ENCODE measurements around the gene FFAR4. TPM values are rescaled to one million over a fixed set of nuclear protein-coding genes. Genes with fewer than 3 reads are reported as not detected.

The FFAR4 gene
- total and polyA plus RNA-seq, 4 donors, result 0.14 to 0.28 (median 0.19) TPM

DNA sequence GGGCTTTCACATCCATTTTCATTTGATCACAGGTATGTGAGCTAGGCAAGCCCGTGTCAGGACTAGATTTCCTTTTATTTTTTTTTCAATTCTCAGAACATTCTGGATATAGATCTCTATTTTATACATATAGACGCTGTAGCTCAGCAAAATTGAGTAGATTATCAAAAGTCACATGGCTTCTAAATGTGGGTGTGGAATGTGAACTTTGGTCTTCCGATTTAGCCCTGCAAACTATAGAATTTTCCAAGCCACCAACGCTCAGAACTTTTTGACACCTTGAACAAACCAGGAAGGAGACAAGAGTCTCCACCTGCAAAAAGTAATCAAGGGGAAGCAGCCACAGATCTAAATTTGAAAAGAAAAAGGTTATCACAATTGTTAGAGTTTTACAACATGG lies 15.9 kb upstream of the FFAR4 start:
- 84% methylated on average over 4 of the region's 4 CpGs for WGBS
- Histone ChIP-seq H3K9ac (ENCODE audit: low read depth in 1 of 2, low read length in 2 of 2) (no peak overlapping the region), H3K27me3 (ENCODE audit: control insufficient read depth in 4 of 4, insufficient read depth in 4 of 4, low read length in 3 of 4) (no peaks in the 10 kb centered on the region), H3K36me3 (ENCODE audit: control insufficient read depth in 4 of 4, insufficient read depth in 3 of 4, low read depth in 1 of 4, low read length in 3 of 4) (no peaks in the 10 kb centered on the region), H3K9me3 (ENCODE audit: control insufficient read depth in 4 of 4, low read length in 3 of 4) (no peaks in the 10 kb centered on the region), H3K27ac (ENCODE audit: low read depth in 1 of 2, low read length in 2 of 2) (no peak overlapping the region), H3K4me1 (ENCODE audit: control insufficient read depth in 4 of 4, insufficient read depth in 4 of 4, low read length in 3 of 4) (peaks cover 0 to 2% (median 0%) of the 10 kb centered on the region in 4 donors), H3K4me3 (ENCODE audit: low read depth in 1 of 3, low read length in 3 of 3) (no peak overlapping the region)
- TF ChIP-seq TAF1 (conservative IDR thresholded peaks at IDR 0.05), result no peak
- TF ChIP-seq FOXA2 (IDR thresholded peaks at IDR 0.05), result no peak
- no peak for TF ChIP-seq HNF4A (conservative IDR thresholded peaks at IDR 0.05)
- no peak for TF ChIP-seq FOXA1 (IDR thresholded peaks at IDR 0.05)
- TF ChIP-seq EGR1 (IDR thresholded peaks at IDR 0.05; ENCODE audit: low read depth in 2 of 2), result no peak
- TF ChIP-seq, protein P1, sequence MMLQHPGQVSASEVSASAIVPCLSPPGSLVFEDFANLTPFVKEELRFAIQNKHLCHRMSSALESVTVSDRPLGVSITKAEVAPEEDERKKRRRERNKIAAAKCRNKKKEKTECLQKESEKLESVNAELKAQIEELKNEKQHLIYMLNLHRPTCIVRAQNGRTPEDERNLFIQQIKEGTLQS (IDR thresholded peaks at IDR 0.05), result no peak
- no peak for TF ChIP-seq RAD21 (IDR thresholded peaks at IDR 0.05)
- TF ChIP-seq JUND (IDR thresholded peaks at IDR 0.05), result no peak
- no peak for TF ChIP-seq YY1 (IDR thresholded peaks at IDR 0.05)
- TF ChIP-seq GABPA (IDR thresholded peaks at IDR 0.05 in 1 of 2, conservative IDR thresholded peaks at IDR 0.05 in 1 of 2), result no peak
- TF ChIP-seq, protein P2, sequence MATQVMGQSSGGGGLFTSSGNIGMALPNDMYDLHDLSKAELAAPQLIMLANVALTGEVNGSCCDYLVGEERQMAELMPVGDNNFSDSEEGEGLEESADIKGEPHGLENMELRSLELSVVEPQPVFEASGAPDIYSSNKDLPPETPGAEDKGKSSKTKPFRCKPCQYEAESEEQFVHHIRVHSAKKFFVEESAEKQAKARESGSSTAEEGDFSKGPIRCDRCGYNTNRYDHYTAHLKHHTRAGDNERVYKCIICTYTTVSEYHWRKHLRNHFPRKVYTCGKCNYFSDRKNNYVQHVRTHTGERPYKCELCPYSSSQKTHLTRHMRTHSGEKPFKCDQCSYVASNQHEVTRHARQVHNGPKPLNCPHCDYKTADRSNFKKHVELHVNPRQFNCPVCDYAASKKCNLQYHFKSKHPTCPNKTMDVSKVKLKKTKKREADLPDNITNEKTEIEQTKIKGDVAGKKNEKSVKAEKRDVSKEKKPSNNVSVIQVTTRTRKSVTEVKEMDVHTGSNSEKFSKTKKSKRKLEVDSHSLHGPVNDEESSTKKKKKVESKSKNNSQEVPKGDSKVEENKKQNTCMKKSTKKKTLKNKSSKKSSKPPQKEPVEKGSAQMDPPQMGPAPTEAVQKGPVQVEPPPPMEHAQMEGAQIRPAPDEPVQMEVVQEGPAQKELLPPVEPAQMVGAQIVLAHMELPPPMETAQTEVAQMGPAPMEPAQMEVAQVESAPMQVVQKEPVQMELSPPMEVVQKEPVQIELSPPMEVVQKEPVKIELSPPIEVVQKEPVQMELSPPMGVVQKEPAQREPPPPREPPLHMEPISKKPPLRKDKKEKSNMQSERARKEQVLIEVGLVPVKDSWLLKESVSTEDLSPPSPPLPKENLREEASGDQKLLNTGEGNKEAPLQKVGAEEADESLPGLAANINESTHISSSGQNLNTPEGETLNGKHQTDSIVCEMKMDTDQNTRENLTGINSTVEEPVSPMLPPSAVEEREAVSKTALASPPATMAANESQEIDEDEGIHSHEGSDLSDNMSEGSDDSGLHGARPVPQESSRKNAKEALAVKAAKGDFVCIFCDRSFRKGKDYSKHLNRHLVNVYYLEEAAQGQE (IDR thresholded peaks at IDR 0.05), result no peak
- TF ChIP-seq, protein P3, sequence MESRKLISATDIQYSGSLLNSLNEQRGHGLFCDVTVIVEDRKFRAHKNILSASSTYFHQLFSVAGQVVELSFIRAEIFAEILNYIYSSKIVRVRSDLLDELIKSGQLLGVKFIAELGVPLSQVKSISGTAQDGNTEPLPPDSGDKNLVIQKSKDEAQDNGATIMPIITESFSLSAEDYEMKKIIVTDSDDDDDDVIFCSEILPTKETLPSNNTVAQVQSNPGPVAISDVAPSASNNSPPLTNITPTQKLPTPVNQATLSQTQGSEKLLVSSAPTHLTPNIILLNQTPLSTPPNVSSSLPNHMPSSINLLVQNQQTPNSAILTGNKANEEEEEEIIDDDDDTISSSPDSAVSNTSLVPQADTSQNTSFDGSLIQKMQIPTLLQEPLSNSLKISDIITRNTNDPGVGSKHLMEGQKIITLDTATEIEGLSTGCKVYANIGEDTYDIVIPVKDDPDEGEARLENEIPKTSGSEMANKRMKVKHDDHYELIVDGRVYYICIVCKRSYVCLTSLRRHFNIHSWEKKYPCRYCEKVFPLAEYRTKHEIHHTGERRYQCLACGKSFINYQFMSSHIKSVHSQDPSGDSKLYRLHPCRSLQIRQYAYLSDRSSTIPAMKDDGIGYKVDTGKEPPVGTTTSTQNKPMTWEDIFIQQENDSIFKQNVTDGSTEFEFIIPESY (IDR thresholded peaks at IDR 0.05), result no peak
- no peak for TF ChIP-seq RXRA (IDR thresholded peaks at IDR 0.05)
- DNase-seq (ENCODE audit: low spot score), result no peak

DNA sequence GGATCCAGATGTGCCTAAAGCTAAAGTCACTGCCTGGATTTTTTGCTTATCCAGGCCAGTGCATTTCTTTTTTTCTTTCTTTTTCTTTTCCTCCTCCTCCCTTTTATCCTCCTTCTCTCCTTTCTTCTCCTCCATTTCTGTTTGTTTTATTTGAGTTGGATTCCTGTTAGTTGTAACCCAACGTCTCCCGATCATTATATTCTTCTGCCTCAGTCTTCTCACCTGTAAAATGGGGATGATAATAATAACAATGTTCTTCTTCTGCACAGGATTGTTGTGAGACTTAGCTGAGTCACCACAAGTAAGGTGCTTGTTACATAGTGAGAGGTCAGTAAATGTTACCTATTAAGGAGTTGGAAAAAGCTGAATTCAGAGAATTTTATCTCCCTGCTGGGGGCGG lies 13.7 kb upstream of the FFAR4 start:
- no peak overlapping the region for H3K27ac ChIP-seq (ENCODE audit: low read depth in 1 of 2, low read length in 2 of 2)
- no peaks in the 10 kb centered on the region for H3K27me3 ChIP-seq (ENCODE audit: control insufficient read depth in 4 of 4, insufficient read depth in 4 of 4, low read length in 3 of 4)
- H3K9me3 ChIP-seq (ENCODE audit: control insufficient read depth in 4 of 4, low read length in 3 of 4), result no peaks in the 10 kb centered on the region
- TF ChIP-seq RXRA (IDR thresholded peaks at IDR 0.05) (no peak), NR2F2 (IDR thresholded peaks at IDR 0.05) (no peak), FOXA2 (IDR thresholded peaks at IDR 0.05) (no peak), HNF4A (conservative IDR thresholded peaks at IDR 0.05) (no peak), HNF4G (IDR thresholded peaks at IDR 0.05) (no peak), RAD21 (IDR thresholded peaks at IDR 0.05) (no peak), GABPA (IDR thresholded peaks at IDR 0.05 in 1 of 2, conservative IDR thresholded peaks at IDR 0.05 in 1 of 2) (no peak), SP1 (IDR thresholded peaks at IDR 0.05) (no peak)
- TF ChIP-seq, protein P4, sequence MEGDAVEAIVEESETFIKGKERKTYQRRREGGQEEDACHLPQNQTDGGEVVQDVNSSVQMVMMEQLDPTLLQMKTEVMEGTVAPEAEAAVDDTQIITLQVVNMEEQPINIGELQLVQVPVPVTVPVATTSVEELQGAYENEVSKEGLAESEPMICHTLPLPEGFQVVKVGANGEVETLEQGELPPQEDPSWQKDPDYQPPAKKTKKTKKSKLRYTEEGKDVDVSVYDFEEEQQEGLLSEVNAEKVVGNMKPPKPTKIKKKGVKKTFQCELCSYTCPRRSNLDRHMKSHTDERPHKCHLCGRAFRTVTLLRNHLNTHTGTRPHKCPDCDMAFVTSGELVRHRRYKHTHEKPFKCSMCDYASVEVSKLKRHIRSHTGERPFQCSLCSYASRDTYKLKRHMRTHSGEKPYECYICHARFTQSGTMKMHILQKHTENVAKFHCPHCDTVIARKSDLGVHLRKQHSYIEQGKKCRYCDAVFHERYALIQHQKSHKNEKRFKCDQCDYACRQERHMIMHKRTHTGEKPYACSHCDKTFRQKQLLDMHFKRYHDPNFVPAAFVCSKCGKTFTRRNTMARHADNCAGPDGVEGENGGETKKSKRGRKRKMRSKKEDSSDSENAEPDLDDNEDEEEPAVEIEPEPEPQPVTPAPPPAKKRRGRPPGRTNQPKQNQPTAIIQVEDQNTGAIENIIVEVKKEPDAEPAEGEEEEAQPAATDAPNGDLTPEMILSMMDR (IDR thresholded peaks at IDR 0.05; ENCODE audit: low read depth, low read length, missing input control), result no peak
- TF ChIP-seq, protein P5, sequence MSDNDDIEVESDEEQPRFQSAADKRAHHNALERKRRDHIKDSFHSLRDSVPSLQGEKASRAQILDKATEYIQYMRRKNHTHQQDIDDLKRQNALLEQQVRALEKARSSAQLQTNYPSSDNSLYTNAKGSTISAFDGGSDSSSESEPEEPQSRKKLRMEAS (IDR thresholded peaks at IDR 0.05), result no peak
- TF ChIP-seq, protein P3 (IDR thresholded peaks at IDR 0.05), result no peak
- H3K4me1 ChIP-seq (ENCODE audit: control insufficient read depth in 4 of 4, insufficient read depth in 4 of 4, low read length in 3 of 4), result peaks cover 0 to 2% (median 0%) of the 10 kb centered on the region in 4 donors
- H3K36me3 ChIP-seq (ENCODE audit: control insufficient read depth in 4 of 4, insufficient read depth in 3 of 4, low read depth in 1 of 4, low read length in 3 of 4), result no peaks in the 10 kb centered on the region
- no peak overlapping the region for H3K9ac ChIP-seq (ENCODE audit: low read depth in 1 of 2, low read length in 2 of 2)
- no peak overlapping the region for H3K4me3 ChIP-seq (ENCODE audit: low read depth in 1 of 3, low read length in 3 of 3)
- no peak for DNase-seq (ENCODE audit: low spot score)
- whole genome bisulfite sequencing, result 95% methylated on average over 3 of the region's 3 CpGs

All from liver (tissue), 9 donors.